Gastroesophageal sphincter (tissue), 4 donors: Measurements from ENCODE around the gene MNT. TPM values are rescaled to one million over a fixed set of nuclear protein-coding genes. Genes with fewer than 3 reads are reported as not detected.

Source experiments
- ATAC-seq: fragments of 150-250 bp; one replicate; pipeline ENCODE4 v1.9.1; 2016; ENCODE audit warnings: mild to moderate bottlenecking, moderate library complexity
- H3K27ac ChIP-seq, 4 donors: fragments of 200-600 bp; sonication (generic) in 3 of 4; 1 replicate in 3 of 4; 2 replicates in 1 of 4; pipeline ENCODE4 v1.5.1; 2016 to 2019
- H3K27me3 ChIP-seq: fragments of 200-600 bp; sonication (generic); one replicate; pipeline ENCODE4 v1.5.1; 2019
- H3K36me3 ChIP-seq, 2 donors: fragments of 200-600 bp; sonication (generic); one replicate each; pipeline ENCODE4 v1.5.1; 2019; ENCODE audit warnings: control low read depth in 1 of 2
- H3K4me1 ChIP-seq, 3 donors: fragments of 200-600 bp; sonication (generic); 1 replicate in 2 of 3; 2 replicates in 1 of 3; pipeline ENCODE4 v1.5.1; 2016 to 2019; ENCODE audit warnings: control low read depth in 2 of 3
- H3K4me3 ChIP-seq, 2 donors: fragments of 200-600 bp; sonication (generic); one replicate each; pipeline ENCODE4 v1.5.1; 2019; ENCODE audit warnings: mild to moderate bottlenecking in 1 of 2, moderate library complexity in 1 of 2
- H3K9me3 ChIP-seq, 3 donors: fragments of 200-600 bp; sonication (generic); one replicate each; pipeline ENCODE4 v1.5.1; 2017 to 2019; ENCODE audit warnings: control low read depth in 2 of 3
- EP300 ChIP-seq: sonication (generic); formaldehyde crosslinking; IDR thresholded peaks from one replicate; pipeline ENCODE4 v1.6.1; 2017; ENCODE audit warnings: antibody characterized with exemption, mild to moderate bottlenecking
- POLR2A ChIP-seq, 2 donors: fragments of 450-650 bp; IDR thresholded peaks; one replicate each; pipeline ENCODE4 v1.6.1; 2017; ENCODE audit warnings: antibody characterized with exemption in 2 of 2, mild to moderate bottlenecking in 2 of 2, moderate library complexity in 1 of 2
- POLR2AphosphoS5 ChIP-seq: sonication (generic); formaldehyde crosslinking; IDR thresholded peaks from one replicate; pipeline ENCODE4 v1.6.1; 2017; ENCODE audit warnings: antibody characterized with exemption
- WGBS, 2 donors: methylation state at CpG; one replicate each; pipeline ENCODE4 v1.1.5; 2018; ENCODE audit warnings: low coverage in 1 of 2; 5-methylcytosine and 5-hydroxymethylcytosine counted together
- total RNA-seq, 4 donors: library from RNA; depleted of rRNA; stranded (reverse); fragments of >200 nt; gene quantifications; one replicate each; pipeline ENCODE4 v1.1.0, GENCODE V29; 2016
- TF ChIP-seq, protein P1 (sequence below), 4 experiments: fragments of 200-600 bp in 2 of 4; fragments of 450-650 bp in 2 of 4; sonication (generic) in 1 of 4; IDR thresholded peaks; one replicate each; pipeline ENCODE4 v1.5.1; 2017 to 2019; ENCODE audit warnings: antibody characterized with exemption in 4 of 4, mild to moderate bottlenecking in 2 of 4, moderate library complexity in 2 of 4

Gene MNT
- total RNA-seq, 4 donors from 2014 or later: 11.8 to 12.7 (median 12.3) TPM

DNA sequence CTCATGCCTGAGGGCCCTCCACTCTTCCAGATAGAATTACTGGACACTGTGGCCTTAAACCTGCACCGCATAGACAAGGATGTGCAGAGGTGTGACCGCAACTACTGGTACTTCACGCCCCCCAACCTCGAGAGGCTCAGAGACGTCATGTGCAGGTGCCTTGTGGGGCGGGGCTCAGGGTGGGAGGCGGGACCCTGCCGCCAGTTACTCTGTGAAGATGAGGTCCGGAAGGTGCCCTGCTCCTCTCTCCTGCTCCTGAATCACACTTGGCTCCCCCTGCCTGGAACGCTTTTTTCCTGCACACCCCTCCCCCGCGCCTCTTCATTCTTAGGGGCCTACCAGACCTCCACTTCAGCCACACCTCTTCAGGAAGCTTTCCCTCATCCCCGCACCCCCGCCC, 24.8 kb downstream of the MNT start:
- H3K9me3 ChIP-seq: no peaks in the 10 kb centered on the region
- no peaks in the 10 kb centered on the region for H3K4me1 ChIP-seq
- peaks cover 0 to 98% of the 10 kb centered on the region in 2 donors for H3K36me3 ChIP-seq
- peak overlapping the region in 1 of 2 donors; percentile 8 for H3K4me3 ChIP-seq
- no peak for ATAC-seq
- WGBS, 2 donors: 94 to 96% methylated on average over 5 to 10 of the region's 14 CpGs
- TF ChIP-seq, protein P1, sequence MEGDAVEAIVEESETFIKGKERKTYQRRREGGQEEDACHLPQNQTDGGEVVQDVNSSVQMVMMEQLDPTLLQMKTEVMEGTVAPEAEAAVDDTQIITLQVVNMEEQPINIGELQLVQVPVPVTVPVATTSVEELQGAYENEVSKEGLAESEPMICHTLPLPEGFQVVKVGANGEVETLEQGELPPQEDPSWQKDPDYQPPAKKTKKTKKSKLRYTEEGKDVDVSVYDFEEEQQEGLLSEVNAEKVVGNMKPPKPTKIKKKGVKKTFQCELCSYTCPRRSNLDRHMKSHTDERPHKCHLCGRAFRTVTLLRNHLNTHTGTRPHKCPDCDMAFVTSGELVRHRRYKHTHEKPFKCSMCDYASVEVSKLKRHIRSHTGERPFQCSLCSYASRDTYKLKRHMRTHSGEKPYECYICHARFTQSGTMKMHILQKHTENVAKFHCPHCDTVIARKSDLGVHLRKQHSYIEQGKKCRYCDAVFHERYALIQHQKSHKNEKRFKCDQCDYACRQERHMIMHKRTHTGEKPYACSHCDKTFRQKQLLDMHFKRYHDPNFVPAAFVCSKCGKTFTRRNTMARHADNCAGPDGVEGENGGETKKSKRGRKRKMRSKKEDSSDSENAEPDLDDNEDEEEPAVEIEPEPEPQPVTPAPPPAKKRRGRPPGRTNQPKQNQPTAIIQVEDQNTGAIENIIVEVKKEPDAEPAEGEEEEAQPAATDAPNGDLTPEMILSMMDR (IDR thresholded peaks at IDR 0.05): no peak
- TF ChIP-seq POLR2A (IDR thresholded peaks at IDR 0.05) (no peak), POLR2AphosphoS5 (no peak), EP300 (no peak)
- no peak overlapping the region for H3K27ac ChIP-seq
- no peaks in the 10 kb centered on the region for H3K27me3 ChIP-seq

DNA sequence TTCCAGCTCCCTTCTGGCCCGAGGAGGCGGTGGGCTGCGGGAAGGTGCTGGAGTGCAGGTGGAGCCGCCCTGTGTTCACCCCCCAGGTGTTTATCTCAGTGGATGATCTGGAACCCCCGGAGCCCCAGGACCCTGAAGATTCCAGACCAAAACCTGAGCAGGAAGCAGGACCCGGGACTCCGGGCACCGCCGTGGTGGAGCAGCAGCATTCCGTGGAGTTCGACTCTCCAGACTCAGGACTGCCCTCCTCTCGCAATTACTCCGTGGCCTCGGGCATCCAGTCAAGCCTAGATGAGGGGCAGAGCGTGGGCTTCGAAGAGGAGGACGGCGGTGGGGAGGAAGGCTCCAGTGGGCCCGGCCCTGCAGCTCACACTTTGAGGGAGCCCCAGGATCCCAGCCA, 25.5 kb downstream of the MNT start:
- TF ChIP-seq, protein P1 (IDR thresholded peaks at IDR 0.05): no peak
- TF ChIP-seq POLR2A (IDR thresholded peaks at IDR 0.05): no peak
- no peak for TF ChIP-seq EP300
- TF ChIP-seq POLR2AphosphoS5: no peak
- no CpG with 5 or more reads among the region's 19 CpGs for WGBS, 2 donors
- Histone ChIP-seq H3K4me3 (peak overlapping the region in 1 of 2 donors; percentile 8), H3K9me3 (no peaks in the 10 kb centered on the region), H3K27me3 (no peaks in the 10 kb centered on the region), H3K27ac (peak overlapping the region in 2 of 4 donors; percentile 19 to 27), H3K36me3 (peaks cover 0 to 98% of the 10 kb centered on the region in 2 donors), H3K4me1 (peaks cover 0 to 1% (median 1%) of the 10 kb centered on the region in 3 donors)
- no peak for ATAC-seq

DNA sequence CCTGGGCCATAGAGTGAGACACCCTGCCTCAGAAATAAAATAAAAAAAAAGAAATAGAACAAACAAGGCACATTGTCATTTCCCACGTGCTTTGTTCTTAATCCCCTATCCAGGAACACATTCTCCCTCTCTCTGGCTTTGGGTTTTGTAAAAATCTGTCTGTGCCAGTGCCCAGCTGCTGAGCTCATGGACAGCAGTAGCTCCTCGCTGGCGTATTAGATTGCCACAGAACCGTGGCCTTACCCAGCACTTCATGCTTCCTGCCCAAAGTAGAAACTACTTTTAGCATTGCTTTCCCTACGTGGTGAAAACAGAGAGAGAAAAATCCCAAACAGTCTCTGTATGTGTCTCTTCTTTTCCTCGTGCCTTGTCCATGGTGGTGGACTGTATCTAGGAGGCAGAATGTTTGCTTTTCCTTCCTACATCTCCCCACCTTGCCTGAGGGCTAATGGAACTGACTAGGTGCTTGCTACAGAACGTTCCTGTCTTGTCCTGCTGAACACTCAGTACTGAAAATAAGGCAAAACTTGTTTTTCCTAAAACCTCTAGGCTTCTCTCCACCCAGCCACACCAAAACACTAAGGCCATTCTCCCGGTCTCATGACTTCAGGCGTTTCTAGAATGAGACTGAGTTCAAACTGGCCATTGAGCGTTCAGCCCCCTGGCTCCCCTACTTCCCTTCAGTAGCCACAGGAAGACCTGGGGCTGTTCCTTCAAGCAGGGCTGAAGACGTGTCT, 26.1 kb downstream of the MNT start:
- no peaks in the 10 kb centered on the region for H3K9me3 ChIP-seq
- ATAC-seq: no peak
- WGBS, 2 donors: 63 to 75% methylated on average over 6 to 9 of the region's 11 CpGs
- TF ChIP-seq POLR2AphosphoS5 (no peak), POLR2A (IDR thresholded peaks at IDR 0.05) (no peak), EP300 (no peak)
- TF ChIP-seq, protein P1 (IDR thresholded peaks at IDR 0.05): no peak
- H3K4me3 ChIP-seq: no peak overlapping the region
- peak overlapping the region in 2 of 4 donors; percentile 19 to 27 for H3K27ac ChIP-seq
- peaks cover 0 to 92% of the 10 kb centered on the region in 2 donors for H3K36me3 ChIP-seq
- H3K4me1 ChIP-seq: peaks cover 0 to 8% (median 5%) of the 10 kb centered on the region in 3 donors
- no peaks in the 10 kb centered on the region for H3K27me3 ChIP-seq

DNA sequence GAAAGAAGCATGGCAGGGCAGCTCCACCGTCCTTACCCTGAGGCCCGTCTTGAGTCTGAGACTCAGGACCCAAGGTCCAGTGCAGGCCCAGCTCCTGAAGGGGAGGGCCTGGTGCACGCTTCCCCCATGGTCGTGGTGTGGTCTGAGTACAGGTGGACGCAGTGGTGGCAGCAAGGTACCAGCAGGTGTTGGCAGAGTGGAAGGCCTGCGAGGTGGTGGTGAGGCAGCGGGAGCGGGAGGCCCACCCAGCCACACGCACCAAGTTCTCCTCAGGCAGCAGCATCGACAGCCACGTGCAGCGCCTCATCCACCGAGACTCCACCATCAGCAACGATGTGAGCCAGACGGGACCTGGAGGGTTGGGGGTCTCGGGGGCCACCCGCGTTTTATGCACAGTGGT, 27.7 kb downstream of the MNT start:
- Histone ChIP-seq H3K27me3 (no peaks in the 10 kb centered on the region), H3K9me3 (no peaks in the 10 kb centered on the region), H3K4me1 (peaks cover 0 to 24% (median 17%) of the 10 kb centered on the region in 3 donors), H3K36me3 (peaks cover 0 to 81% of the 10 kb centered on the region in 2 donors), H3K27ac (no peak overlapping the region), H3K4me3 (no peak overlapping the region)
- TF ChIP-seq POLR2AphosphoS5: no peak
- TF ChIP-seq, protein P1 (IDR thresholded peaks at IDR 0.05): no peak
- 100% methylated on average over 1 of the region's 18 CpGs; no CpG with 5 or more reads in 1 of the 2 donors for WGBS, 2 donors
- no peak for ATAC-seq

DNA sequence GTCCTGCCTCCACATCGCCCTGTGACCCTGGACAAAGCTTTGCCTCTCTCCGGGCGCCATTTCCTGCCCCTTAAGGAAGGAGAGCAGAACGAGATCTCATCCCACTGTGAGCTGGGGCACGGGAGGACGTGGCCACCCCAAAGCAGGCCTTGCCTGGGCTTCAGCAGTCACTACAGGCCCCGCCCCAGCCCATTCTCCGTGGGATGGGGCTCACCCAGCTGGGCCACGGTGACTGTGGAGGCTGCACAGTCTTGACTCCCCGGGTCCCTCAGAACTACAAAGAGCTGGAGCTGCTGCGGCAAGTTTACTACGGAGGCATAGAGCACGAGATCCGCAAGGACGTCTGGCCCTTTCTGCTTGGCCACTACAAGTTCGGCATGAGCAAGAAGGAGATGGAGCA, 28.2 kb downstream of the MNT start:
- no CpG with 5 or more reads among the region's 16 CpGs for WGBS, 2 donors
- Histone ChIP-seq H3K9me3 (no peaks in the 10 kb centered on the region), H3K27ac (no peak overlapping the region), H3K4me3 (no peak overlapping the region), H3K36me3 (peaks cover 0 to 81% of the 10 kb centered on the region in 2 donors), H3K4me1 (peaks cover 0 to 29% (median 17%) of the 10 kb centered on the region in 3 donors), H3K27me3 (no peaks in the 10 kb centered on the region)
- no peak for ATAC-seq
- TF ChIP-seq EP300 (no peak), POLR2AphosphoS5 (no peak)
